Measurements from ENCODE around the gene INSM1.

- no peak for TF ChIP-seq ZNF564 (CRISPR knock-in tag; IDR thresholded peaks at IDR 0.05)
- TF ChIP-seq CTCF (CRISPR knock-in tag; IDR thresholded peaks at IDR 0.05), result no peak
- no peak for TF ChIP-seq TRIM24 (CRISPR knock-in tag; IDR thresholded peaks at IDR 0.05)
- no peak for TF ChIP-seq ZNF235 (CRISPR knock-in tag; IDR thresholded peaks at IDR 0.05; ENCODE audit: borderline replicate concordance)
- TF ChIP-seq POLR2G (IDR thresholded peaks at IDR 0.05; ENCODE audit: low read depth, low read length), result no peak
Measured at GRCh38 chr20:20391766-20392165, 23.9 kb downstream of the INSM1 start.

Measured in HepG2 (cell line).